Osteocyte (in vitro differentiated cells): ENCODE measurements around the gene CDC14A. TPM values are rescaled to one million over a fixed set of nuclear protein-coding genes. Genes with fewer than 3 reads are reported as not detected.

ENCODE experiments used
- DNase-seq: peaks from one replicate; pipeline ENCODE4 v3.0.0; 2021; ENCODE audit warnings: mixed read lengths; ENCODE audit not compliant: unreplicated experiment; ENCODE audit errors: extremely low spot score
- H3K27ac Mint-ChIP-seq: one replicate; pipeline ENCODE4 v1.8.0; 2021; ENCODE audit warnings: mild to moderate bottlenecking, mixed read lengths; ENCODE audit not compliant: unreplicated experiment
- H3K27me3 Mint-ChIP-seq: one replicate; pipeline ENCODE4 v1.8.0; 2021; ENCODE audit warnings: mixed read lengths; ENCODE audit not compliant: unreplicated experiment
- H3K36me3 Mint-ChIP-seq: one replicate; pipeline ENCODE4 v1.8.0; 2021; ENCODE audit warnings: mixed read lengths; ENCODE audit not compliant: unreplicated experiment
- H3K4me1 Mint-ChIP-seq: one replicate; pipeline ENCODE4 v1.8.0; 2021; ENCODE audit warnings: mixed read lengths; ENCODE audit not compliant: unreplicated experiment
- H3K4me3 Mint-ChIP-seq: one replicate; pipeline ENCODE4 v1.8.0; 2021; ENCODE audit warnings: mild to moderate bottlenecking, moderate library complexity, mixed read lengths; ENCODE audit not compliant: unreplicated experiment
- H3K9me3 Mint-ChIP-seq: one replicate; pipeline ENCODE4 v1.8.0; 2021; ENCODE audit warnings: mixed read lengths; ENCODE audit not compliant: unreplicated experiment
- total RNA-seq: library from RNA; stranded (reverse); gene quantifications from 2 replicates; pipeline ENCODE4 v1.2.1, GENCODE V29; 2021
- TF ChIP-seq, protein P1 (sequence below): fragments of 200-600 bp; sonication (generic); IDR thresholded peaks from 2 replicates; pipeline ENCODE4 v1.5.0; 2021; ENCODE audit warnings: antibody characterized with exemption, mild to moderate bottlenecking, moderate library complexity

Gene CDC14A
- total RNA-seq, 1 donor from 2014 or later, result 2.8 TPM

DNA sequence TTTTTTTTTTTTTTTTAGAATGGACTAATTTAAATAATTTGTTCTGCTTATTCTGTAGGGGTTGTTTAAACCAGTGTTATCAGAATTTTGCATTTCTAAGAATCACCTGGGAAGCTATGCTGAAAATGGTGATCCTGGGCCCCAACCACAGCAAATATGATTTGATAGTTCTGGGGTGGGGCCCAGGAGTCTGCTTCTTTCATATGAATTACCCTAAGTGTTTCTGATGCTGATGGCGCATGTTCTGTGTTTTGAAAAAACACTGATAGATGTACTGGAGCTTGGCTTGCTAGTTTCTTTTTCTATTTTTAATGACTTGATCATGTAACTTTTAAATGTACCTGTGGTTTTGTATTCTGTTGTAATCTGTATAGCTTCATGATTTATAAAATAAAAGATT lies 89.3 kb downstream of the CDC14A start:
- no peaks in the 10 kb centered on the region for H3K4me1 Mint-ChIP-seq
- DNase-seq, result no peak
- no peak overlapping the region for H3K4me3 Mint-ChIP-seq
- H3K27ac Mint-ChIP-seq, result no peak overlapping the region
- peaks cover 1% of the 10 kb centered on the region for H3K36me3 Mint-ChIP-seq
- H3K9me3 Mint-ChIP-seq, result no peaks in the 10 kb centered on the region
- TF ChIP-seq, protein P1, sequence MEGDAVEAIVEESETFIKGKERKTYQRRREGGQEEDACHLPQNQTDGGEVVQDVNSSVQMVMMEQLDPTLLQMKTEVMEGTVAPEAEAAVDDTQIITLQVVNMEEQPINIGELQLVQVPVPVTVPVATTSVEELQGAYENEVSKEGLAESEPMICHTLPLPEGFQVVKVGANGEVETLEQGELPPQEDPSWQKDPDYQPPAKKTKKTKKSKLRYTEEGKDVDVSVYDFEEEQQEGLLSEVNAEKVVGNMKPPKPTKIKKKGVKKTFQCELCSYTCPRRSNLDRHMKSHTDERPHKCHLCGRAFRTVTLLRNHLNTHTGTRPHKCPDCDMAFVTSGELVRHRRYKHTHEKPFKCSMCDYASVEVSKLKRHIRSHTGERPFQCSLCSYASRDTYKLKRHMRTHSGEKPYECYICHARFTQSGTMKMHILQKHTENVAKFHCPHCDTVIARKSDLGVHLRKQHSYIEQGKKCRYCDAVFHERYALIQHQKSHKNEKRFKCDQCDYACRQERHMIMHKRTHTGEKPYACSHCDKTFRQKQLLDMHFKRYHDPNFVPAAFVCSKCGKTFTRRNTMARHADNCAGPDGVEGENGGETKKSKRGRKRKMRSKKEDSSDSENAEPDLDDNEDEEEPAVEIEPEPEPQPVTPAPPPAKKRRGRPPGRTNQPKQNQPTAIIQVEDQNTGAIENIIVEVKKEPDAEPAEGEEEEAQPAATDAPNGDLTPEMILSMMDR, result no peak
- H3K27me3 Mint-ChIP-seq, result no peaks in the 10 kb centered on the region

DNA sequence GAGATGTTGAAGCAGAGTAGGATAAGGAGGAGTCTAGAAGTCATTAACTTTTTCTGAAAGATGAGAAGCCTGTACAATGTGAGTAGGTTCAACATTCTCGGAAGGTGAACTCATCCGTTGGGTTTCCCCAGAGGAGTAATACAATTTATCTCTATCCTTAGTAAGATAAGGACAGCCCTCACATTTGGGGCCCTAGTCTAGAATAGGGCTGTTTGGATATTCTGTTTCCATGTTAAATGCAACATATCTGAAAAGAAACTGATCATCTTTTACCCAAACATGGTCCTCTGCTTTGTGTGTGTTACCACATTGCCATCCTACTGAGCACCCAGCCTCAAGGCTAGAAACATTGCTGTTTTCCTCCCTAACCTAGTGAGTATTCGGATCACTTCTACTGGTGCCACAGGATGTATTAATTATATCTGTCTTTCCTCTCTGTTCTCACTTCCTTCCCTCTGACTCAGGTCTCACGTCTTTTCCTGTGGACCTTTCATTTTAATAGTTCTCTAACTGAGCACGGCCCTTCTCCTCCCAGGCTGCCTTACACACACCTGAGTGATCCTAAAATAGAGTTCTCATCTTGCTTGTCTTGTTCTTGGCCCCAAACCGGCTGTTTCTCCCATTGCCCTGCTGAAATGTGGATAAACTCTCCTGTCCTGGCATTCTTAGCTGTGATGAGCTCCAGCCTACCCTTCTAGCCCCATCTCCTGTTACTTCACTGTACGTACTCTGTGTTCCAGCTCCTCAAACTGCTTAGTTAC lies 91.7 kb downstream of the CDC14A start:
- Mint-ChIP-seq H3K9me3 (no peaks in the 10 kb centered on the region), H3K27ac (no peak overlapping the region), H3K27me3 (no peaks in the 10 kb centered on the region), H3K36me3 (no peaks in the 10 kb centered on the region), H3K4me3 (no peak overlapping the region), H3K4me1 (no peaks in the 10 kb centered on the region)
- TF ChIP-seq, protein P1, result no peak
- DNase-seq, result no peak

DNA sequence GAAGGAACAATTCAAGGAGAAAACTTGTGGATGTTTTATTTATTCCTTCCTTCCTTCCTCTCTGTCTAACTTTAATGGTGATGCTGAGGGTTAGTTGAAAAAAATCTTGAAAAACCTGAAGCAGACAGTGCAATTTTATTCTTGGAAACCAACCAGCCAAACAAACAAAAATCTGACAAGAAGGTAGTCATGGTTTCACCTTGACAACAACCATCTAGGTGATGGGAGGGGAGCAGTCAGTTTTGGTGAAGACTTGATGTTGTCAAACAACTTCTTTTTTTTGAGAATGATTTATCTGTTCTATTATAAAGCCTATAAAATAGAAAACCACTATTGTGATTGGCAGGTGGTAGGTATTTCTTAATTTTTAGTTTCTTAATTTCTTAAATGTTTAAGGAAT lies 93.3 kb downstream of the CDC14A start:
- Mint-ChIP-seq H3K36me3 (no peaks in the 10 kb centered on the region), H3K4me3 (no peak overlapping the region), H3K27me3 (no peaks in the 10 kb centered on the region), H3K9me3 (no peaks in the 10 kb centered on the region), H3K27ac (no peak overlapping the region), H3K4me1 (no peaks in the 10 kb centered on the region)
- DNase-seq, result no peak
- TF ChIP-seq, protein P1, result no peak

DNA sequence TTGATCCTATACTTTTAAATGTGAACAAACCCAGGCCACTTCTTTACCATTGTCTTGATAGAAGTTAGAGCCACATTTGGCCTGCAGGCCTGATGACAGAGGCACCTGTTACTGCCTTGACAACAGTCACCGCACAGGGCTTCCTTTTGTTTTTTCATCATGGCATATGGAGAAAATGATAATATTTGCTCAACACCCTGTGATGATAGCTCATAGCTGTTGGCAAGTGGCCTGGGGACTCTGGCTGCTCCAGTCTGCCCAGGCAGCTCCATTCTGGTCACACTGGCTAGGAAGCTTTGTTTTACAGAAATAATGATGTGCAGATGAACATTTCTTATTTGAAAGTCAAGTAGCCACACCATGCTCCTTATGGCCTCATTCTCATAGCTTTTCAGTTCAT lies 96.1 kb downstream of the CDC14A start:
- Mint-ChIP-seq H3K27me3 (no peaks in the 10 kb centered on the region), H3K27ac (no peak overlapping the region), H3K4me3 (no peak overlapping the region), H3K4me1 (no peaks in the 10 kb centered on the region), H3K36me3 (no peaks in the 10 kb centered on the region), H3K9me3 (no peaks in the 10 kb centered on the region)
- DNase-seq, result no peak
- TF ChIP-seq, protein P1, result no peak

DNA sequence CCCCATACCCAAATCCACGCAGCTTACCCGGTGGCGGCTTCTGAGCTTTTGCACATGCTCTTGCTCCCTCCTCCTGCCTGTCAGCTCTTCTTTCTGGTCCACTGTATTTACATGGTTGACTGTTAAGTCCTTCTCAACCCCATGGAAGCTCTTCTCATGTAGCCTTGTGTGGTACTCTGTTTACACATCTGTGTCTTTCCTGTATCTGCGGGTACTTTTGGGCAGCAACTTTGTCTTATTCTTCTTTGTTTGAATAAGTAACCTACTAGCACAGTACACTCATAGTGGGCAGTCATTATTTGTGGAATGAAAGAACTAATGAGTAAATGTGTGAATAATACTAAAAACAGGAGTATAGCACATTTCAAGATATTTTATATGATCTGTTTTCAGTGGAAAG lies 97.2 kb downstream of the CDC14A start:
- Mint-ChIP-seq H3K4me1 (no peaks in the 10 kb centered on the region), H3K27me3 (no peaks in the 10 kb centered on the region), H3K36me3 (no peaks in the 10 kb centered on the region), H3K4me3 (no peak overlapping the region), H3K27ac (no peak overlapping the region), H3K9me3 (no peaks in the 10 kb centered on the region)
- DNase-seq, result no peak
- TF ChIP-seq, protein P1, result no peak
